ENCODE data around the gene SLC39A11.

- TF ChIP-seq CTCF (IDR thresholded peaks at IDR 0.05) (no peak), POLR2A (IDR thresholded peaks at IDR 0.05) (no peak)
Observed at GRCh38 chr17:72954579-72954978, 137.9 kb downstream of the SLC39A11 start.

Measured in testis (tissue), 2 donors.